GM23248 (cell line): ENCODE measurements around the gene MOXD1.

Experiments
- EZH2 ChIP-seq: fragments of 200-600 bp; sonication (generic); IDR thresholded peaks from 2 replicates; pipeline ENCODE4 v1.6.1; 2018; ENCODE audit warnings: antibody characterized with exemption, mild to moderate bottlenecking; ENCODE audit not compliant: insufficient read depth, poor library complexity, severe bottlenecking
- EZH2phosphoT487 ChIP-seq: fragments of 200-600 bp; sonication (generic); IDR thresholded peaks from 2 replicates; pipeline ENCODE4 v1.6.1; 2018; ENCODE audit warnings: antibody characterized with exemption, moderate library complexity, mild to moderate bottlenecking, low read depth; ENCODE audit not compliant: insufficient read depth

DNA sequence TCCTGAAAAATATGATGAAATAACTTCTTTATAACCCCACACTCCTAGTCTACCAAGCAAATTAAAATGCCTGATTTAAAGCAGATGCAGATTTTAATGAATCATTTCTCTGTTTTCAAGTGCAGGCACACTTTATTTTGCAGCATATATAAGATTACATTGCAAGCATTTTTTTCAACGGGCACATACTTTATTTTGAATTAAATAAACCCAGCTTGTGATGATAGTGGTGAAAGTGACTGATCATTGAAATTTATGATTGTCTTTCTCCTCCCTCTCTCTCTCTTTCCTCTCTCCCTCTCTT is 12.2 kb upstream of the MOXD1 start:
- TF ChIP-seq EZH2 (no peak), EZH2phosphoT487 (no peak)
